GM18507 (cell line): ENCODE data around the gene DYSF.

Source experiments
- DNase-seq: peaks from one replicate; pipeline ENCODE4 v3.0.0; 2011; ENCODE audit warnings: low read depth; ENCODE audit not compliant: insufficient read length; ENCODE audit errors: extremely low spot score
- FAIRE-seq: peaks from 2 replicates; lab custom pipeline; 2011; peaks lifted over from hg19 to GRCh38; lab: Jason Lieb, UNC

The DYSF gene

GRCh38 chr2:71618327-71619113 lies 165.2 kb downstream of the DYSF start:
- DNase-seq (no peak), FAIRE-seq (no peak)

- DNase-seq (no peak), FAIRE-seq (no peak)
Measured at GRCh38 chr2:71619230-71619741, 165.9 kb downstream of the DYSF start.

- no peak for FAIRE-seq
- DNase-seq: no peak
Measured at GRCh38 chr2:71620116-71620515, 166.8 kb downstream of the DYSF start.

GRCh38 chr2:71620851-71621251 lies 167.5 kb downstream of the DYSF start:
- FAIRE-seq (no peak), DNase-seq (no peak)

GRCh38 chr2:71629273-71629672 lies 175.9 kb downstream of the DYSF start:
- FAIRE-seq (no peak), DNase-seq (no peak)

- FAIRE-seq (no peak), DNase-seq (no peak)
Measured at GRCh38 chr2:71629771-71630453, 176.6 kb downstream of the DYSF start.

- DNase-seq (no peak), FAIRE-seq (no peak)
Measured at GRCh38 chr2:71630454-71631328, 177.3 kb downstream of the DYSF start.

- FAIRE-seq (no peak), DNase-seq (no peak)
Measured at GRCh38 chr2:71631411-71631931, 178.1 kb downstream of the DYSF start.

- FAIRE-seq (no peak), DNase-seq (no peak)
Measured at GRCh38 chr2:71633086-71633485, 179.7 kb downstream of the DYSF start.

- DNase-seq: no peak
- no peak for FAIRE-seq
Measured at GRCh38 chr2:71634567-71634966, 181.2 kb downstream of the DYSF start.

- DNase-seq (no peak), FAIRE-seq (no peak)
Measured at GRCh38 chr2:71635798-71636197, 182.4 kb downstream of the DYSF start.

- FAIRE-seq: no peak
- DNase-seq: no peak
Measured at GRCh38 chr2:71637168-71637567, 183.8 kb downstream of the DYSF start.

- DNase-seq: no peak
- no peak for FAIRE-seq
Measured at GRCh38 chr2:71637736-71638135, 184.4 kb downstream of the DYSF start.

GRCh38 chr2:71639735-71640134 lies 186.4 kb downstream of the DYSF start:
- FAIRE-seq: no peak

GRCh38 chr2:71640489-71640888 lies 187.1 kb downstream of the DYSF start:
- no peak for FAIRE-seq
- DNase-seq: no peak

More at GRCh38 chr2:71639735-71640134, 186.4 kb downstream of the DYSF start:
- no peak for DNase-seq

- DNase-seq: no peak
- no peak for FAIRE-seq
Measured at GRCh38 chr2:71643674-71644357, 190.5 kb downstream of the DYSF start.

- DNase-seq: no peak
- no peak for FAIRE-seq
Measured at GRCh38 chr2:71646028-71646427, 192.7 kb downstream of the DYSF start.

GRCh38 chr2:71647356-71647755 lies 194.0 kb downstream of the DYSF start:
- FAIRE-seq (no peak), DNase-seq (no peak)

GRCh38 chr2:71655498-71655897 lies 202.1 kb downstream of the DYSF start:
- no peak for DNase-seq
- no peak for FAIRE-seq
